ENCODE results near the gene IMPACT. TPM values are rescaled to one million over a fixed set of nuclear protein-coding genes. Genes with fewer than 3 reads are reported as not detected.

Gene IMPACT
- total and polyA plus RNA-seq, 2 of the 8 experiments (the other 6 are each of a cell fraction or from before 2014, with no cell fraction given), result 31.1 to 44.6 TPM

DNA sequence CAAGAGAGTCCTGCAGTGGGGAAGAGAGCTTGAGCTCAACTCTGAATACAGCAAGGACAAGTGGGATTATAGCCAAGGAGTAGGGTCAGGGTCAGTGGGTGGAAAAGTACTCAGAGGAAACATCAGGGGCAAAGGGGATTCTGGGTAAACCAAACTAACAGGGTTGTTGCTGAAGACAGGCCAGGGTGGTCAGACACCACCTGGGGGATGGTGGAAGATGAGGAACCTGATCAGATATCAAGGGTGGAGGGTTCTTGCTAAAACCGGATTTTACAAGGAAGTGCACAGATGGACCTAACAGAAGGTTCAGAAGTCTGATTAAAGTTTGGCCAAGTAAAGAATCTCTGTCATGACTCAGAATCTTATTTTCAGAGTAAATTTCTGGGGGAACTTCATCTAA is 45.3 kb upstream of the IMPACT start (continued):
- no peak for TF ChIP-seq POLR2A (IDR thresholded peaks at IDR 0.05; ENCODE audit: control extremely low read depth in 1 of 2, low read depth in 2 of 2, low read length in 2 of 2)
- TF ChIP-seq PHF8 (conservative IDR thresholded peaks at IDR 0.05; ENCODE audit: low read depth, low read length), result no peak
- no peak for TF ChIP-seq JUND (IDR thresholded peaks at IDR 0.05; ENCODE audit: low read length)

Measured in H1 (cell line).